GM23338 (cell line): ENCODE data around the gene ENTHD1. TPM values are rescaled to one million over a fixed set of nuclear protein-coding genes. Genes with fewer than 3 reads are reported as not detected.
A peak's percentile ranks its signal among the peaks of the same experiment; 100 is the strongest.

Source experiments
- ATAC-seq: fragments of 200-7000 bp; cut with Tn5 transposase; 3 replicates; pipeline ENCODE4 v1.9.1; 2020
- DNase-seq: peaks from one replicate; pipeline ENCODE4 v3.0.0-alpha.2; 2015; ENCODE audit warnings: low spot score
- H2AFZ ChIP-seq: fragments of 200-600 bp; sonication (generic); 2 replicates; pipeline ENCODE4 v1.8.0; 2016; ENCODE audit warnings: antibody characterized with exemption, mild to moderate bottlenecking, moderate library complexity
- H3F3A ChIP-seq: fragments of 200-600 bp; sonication (generic); replicated peaks from 2 replicates; pipeline ENCODE4 v1.8.0; 2017; ENCODE audit warnings: antibody characterized with exemption, mixed run types, low read depth
- H3K27ac ChIP-seq: fragments of 200-600 bp; sonication (generic); 2 replicates; pipeline ENCODE4 v1.6.1; 2016; ENCODE audit warnings: low read depth
- H3K27me3 ChIP-seq: fragments of 200-600 bp; sonication (generic); 2 replicates; pipeline ENCODE4 v1.8.0; 2016; ENCODE audit warnings: mild to moderate bottlenecking, mixed run types, moderate library complexity; ENCODE audit not compliant: insufficient read depth
- H3K36me3 ChIP-seq: fragments of 200-600 bp; sonication (generic); 2 replicates; pipeline ENCODE4 v1.8.0; 2016; ENCODE audit warnings: mild to moderate bottlenecking; ENCODE audit not compliant: insufficient read depth
- H3K4me1 ChIP-seq: fragments of 200-600 bp; sonication (generic); 2 replicates; pipeline ENCODE4 v1.8.0; 2016; ENCODE audit warnings: mild to moderate bottlenecking, moderate library complexity; ENCODE audit not compliant: insufficient read depth
- H3K4me2 ChIP-seq: fragments of 200-600 bp; sonication (generic); 2 replicates; pipeline ENCODE4 v1.7.1; 2017; ENCODE audit warnings: mixed run types
- H3K4me3 ChIP-seq: fragments of 200-600 bp; sonication (generic); 2 replicates; pipeline ENCODE4 v1.6.1; 2016; ENCODE audit warnings: mixed run types
- H3K79me2 ChIP-seq: fragments of 200-600 bp; sonication (generic); replicated peaks from 2 replicates; pipeline ENCODE4 v1.8.0; 2017; ENCODE audit warnings: mild to moderate bottlenecking; ENCODE audit not compliant: insufficient read depth
- H3K9me2 ChIP-seq: fragments of 200-600 bp; sonication (generic); 2 replicates; pipeline ENCODE4 v1.8.0; 2017; ENCODE audit not compliant: insufficient read depth
- H4K20me1 ChIP-seq: fragments of 200-600 bp; sonication (generic); replicated peaks from 2 replicates; pipeline ENCODE4 v1.8.0; 2017; ENCODE audit warnings: mild to moderate bottlenecking; ENCODE audit not compliant: insufficient read depth
- H3K27ac Mint-ChIP-seq: 2 replicates; pipeline ENCODE4 v1.8.0; 2020; ENCODE audit warnings: inconsistent platforms, mild to moderate bottlenecking, moderate library complexity, mixed read lengths
- H3K27me3 Mint-ChIP-seq: 3 replicates; pipeline ENCODE4 v1.8.0; 2022; ENCODE audit warnings: low read depth, mild to moderate bottlenecking, moderate library complexity, mixed read lengths, inconsistent platforms; ENCODE audit not compliant: insufficient read depth, poor library complexity
- H3K36me3 Mint-ChIP-seq: 3 replicates; pipeline ENCODE4 v1.8.0; 2021; ENCODE audit warnings: low read depth, mild to moderate bottlenecking, inconsistent platforms, moderate library complexity, mixed read lengths
- H3K4me1 Mint-ChIP-seq: 3 replicates; pipeline ENCODE4 v1.8.0; 2020; ENCODE audit warnings: mild to moderate bottlenecking, inconsistent platforms, mixed read lengths
- H3K4me3 Mint-ChIP-seq: 3 replicates; pipeline ENCODE4 v1.8.0; 2021; ENCODE audit warnings: moderate library complexity, mild to moderate bottlenecking, inconsistent platforms, mixed read lengths
- H3K9me3 Mint-ChIP-seq: 3 replicates; pipeline ENCODE4 v1.8.0; 2020; ENCODE audit warnings: moderate library complexity, mild to moderate bottlenecking, inconsistent platforms, mixed read lengths
- CREB1 ChIP-seq: fragments of 250-450 bp; sonication (Bioruptor Pico); IDR thresholded peaks from 2 replicates; pipeline ENCODE4 v1.5.0; 2020; ENCODE audit warnings: low read depth, mild to moderate bottlenecking, moderate library complexity
- CTCF ChIP-seq, 2 experiments: fragments of 200-600 bp in 1 of 2; sonication (generic) in 1 of 2; conservative IDR thresholded peaks; 2 replicates each; pipeline versions ENCODE4 v1.5.1 to v1.6.1; 2016 to 2017; ENCODE audit warnings: antibody characterized with exemption in 2 of 2, low read depth in 2 of 2, mild to moderate bottlenecking in 2 of 2, moderate library complexity in 1 of 2
- ETS1 ChIP-seq: IDR thresholded peaks from 2 replicates; pipeline ENCODE4 v1.6.1; 2016; ENCODE audit warnings: antibody characterized with exemption
- EZH2 ChIP-seq: fragments of 200-600 bp; sonication (generic); IDR thresholded peaks from one replicate; pipeline ENCODE4 v1.8.0; 2017; ENCODE audit warnings: antibody characterized with exemption, mild to moderate bottlenecking, low read depth; ENCODE audit not compliant: unreplicated experiment
- JUNB ChIP-seq: IDR thresholded peaks from one replicate; pipeline ENCODE4 v1.6.1; 2016; ENCODE audit warnings: antibody characterized with exemption; ENCODE audit not compliant: unreplicated experiment
- NANOG ChIP-seq: IDR thresholded peaks from 2 replicates; pipeline ENCODE4 v1.6.1; 2016; ENCODE audit warnings: antibody characterized with exemption, borderline replicate concordance
- POLR2AphosphoS5 ChIP-seq: IDR thresholded peaks from 2 replicates; pipeline ENCODE4 v1.6.1; 2016; ENCODE audit warnings: antibody characterized with exemption, low read depth
- REST ChIP-seq: IDR thresholded peaks from one replicate; pipeline ENCODE4 v1.6.1; 2018; ENCODE audit warnings: antibody characterized with exemption; ENCODE audit not compliant: unreplicated experiment
- ZNF462 ChIP-seq: fragments of 250-450 bp; sonication (Bioruptor Pico); IDR thresholded peaks from 2 replicates; pipeline ENCODE4 v1.5.0; 2020; ENCODE audit warnings: mild to moderate bottlenecking, moderate library complexity
- polyA plus RNA-seq: library from polyadenylated mRNA; unstranded; fragments of >200 nt; fragmentation: Nextera tagmentation; extraction: Ambion mirVana; gene quantifications from 2 replicates; pipeline ENCODE4 v1.2.1, GENCODE V29; 2016
- total RNA-seq: library from RNA; depleted of rRNA; stranded (reverse); fragments of >200 nt; shearing (Covaris generic); gene quantifications from 2 replicates; pipeline ENCODE4 v1.2.3, GENCODE V29; 2014

The ENTHD1 gene
- total and polyA plus RNA-seq, 2 experiments from 2014 or later = not detected

GRCh38 chr22:39802682-39803081 lies 90.9 kb downstream of the ENTHD1 start:
- no peak overlapping the region for H3K4me3 Mint-ChIP-seq
- Histone ChIP-seq H3K4me1 (no peaks in the 10 kb centered on the region), H3K36me3 (no peaks in the 10 kb centered on the region), H2AFZ (peak overlapping the region; percentile 23; the same call in 1 of the 2 replicates), H3F3A (no peaks in the 10 kb centered on the region), H3K9me2 (peaks cover 4% of the 10 kb centered on the region; the same call in 1 of the 2 replicates), H4K20me1 (no peaks in the 10 kb centered on the region), H3K27me3 (no peaks in the 10 kb centered on the region), H3K4me3 (no peak overlapping the region), H3K4me2 (no peak overlapping the region), H3K27ac (no peak overlapping the region), H3K79me2 (no peaks in the 10 kb centered on the region)
- TF ChIP-seq EZH2 (no peak), ETS1 (no peak), POLR2AphosphoS5 (no peak), ZNF462 (CRISPR knock-in tag) (no peak), JUNB (no peak), CREB1 (no peak), NANOG (no peak), CTCF (conservative IDR thresholded peaks at IDR 0.05; ENCODE audit: low read depth in 2 of 2) (no peak), REST (no peak)
- ATAC-seq (no peak), DNase-seq (no peak)
- no peak overlapping the region for H3K27ac Mint-ChIP-seq
- peaks cover 2% of the 10 kb centered on the region for H3K27me3 Mint-ChIP-seq
- H3K4me1 Mint-ChIP-seq = peaks cover 5% of the 10 kb centered on the region; the same call in 2 of the 3 replicates
- H3K9me3 Mint-ChIP-seq = peaks cover 9% of the 10 kb centered on the region; the same call in 2 of the 3 replicates
- no peaks in the 10 kb centered on the region; the same call in 2 of the 3 replicates for H3K36me3 Mint-ChIP-seq
